IMR-90 (cell line): Measurements from ENCODE around the gene INPP5D. TPM values are rescaled to one million over a fixed set of nuclear protein-coding genes. Genes with fewer than 3 reads are reported as not detected.

Experiments used
- ATAC-seq: fragments of 200-7000 bp; cut with Tn5 transposase; 2 replicates; pipeline ENCODE4 v1.9.1; 2020; ENCODE audit warnings: low read depth, mild to moderate bottlenecking, moderate library complexity
- BruUV-seq: library from RNA; stranded (reverse); fragments of 400-500 nt; replicated peaks from 2 replicates; lab custom pipeline; 2021; lab: Mats Ljungman, UMichigan
- CTCF ChIA-PET: fragments of 300-600 bp; formaldehyde crosslinking; extraction: SDS; loops from one replicate; lab custom pipeline; 2021; ENCODE audit warnings: antibody characterized with exemption; lab: Yijun Ruan, JAX
- POLR2A ChIA-PET: fragments of 300-600 bp; sonication (Branson Sonifier 250); formaldehyde crosslinking; loops from one replicate; lab custom pipeline; 2022; ENCODE audit warnings: antibody characterized with exemption; ENCODE audit not compliant: unreplicated experiment; lab: Charles Lee
- DNase-seq: peaks from one replicate; pipeline ENCODE4 v3.0.0; 2013
- H2AFZ ChIP-seq: replicated peaks from 2 replicates; pipeline ENCODE3; 2013; ENCODE audit warnings: low read length, mild to moderate bottlenecking; ENCODE audit not compliant: poor library complexity
- H2AK5ac ChIP-seq: 2 replicates; pipeline ENCODE4 v1.6.1; 2013; ENCODE audit warnings: low read depth, low read length, inconsistent platforms
- H2AK9ac ChIP-seq: replicated peaks from 2 replicates; pipeline ENCODE3; 2013; ENCODE audit warnings: mild to moderate bottlenecking, low read depth, low read length, moderate library complexity; ENCODE audit not compliant: poor library complexity
- H2BK120ac ChIP-seq: 2 replicates; pipeline ENCODE4 v1.6.1; 2013; ENCODE audit warnings: low read depth, low read length, inconsistent platforms
- H2BK15ac ChIP-seq: 3 replicates; pipeline ENCODE4 v1.6.1; 2013; ENCODE audit warnings: low read depth, low read length, inconsistent platforms
- H2BK20ac ChIP-seq: 2 replicates; pipeline ENCODE4 v1.6.1; 2013; ENCODE audit warnings: low read depth, mild to moderate bottlenecking, inconsistent platforms, low read length, moderate library complexity
- H2BK5ac ChIP-seq: 2 replicates; pipeline ENCODE4 v1.6.1; 2013; ENCODE audit warnings: mild to moderate bottlenecking, low read depth, low read length, inconsistent platforms; ENCODE audit not compliant: poor library complexity, severe bottlenecking
- H3K14ac ChIP-seq: replicated peaks from 2 replicates; pipeline ENCODE4 v1.6.1; 2013; ENCODE audit warnings: low read depth, low read length, inconsistent platforms
- H3K18ac ChIP-seq: 2 replicates; pipeline ENCODE4 v1.6.1; 2013; ENCODE audit warnings: low read depth, low read length, control low read depth
- H3K23ac ChIP-seq: 2 replicates; pipeline ENCODE4 v1.6.1; 2013; ENCODE audit warnings: low read depth, low read length, inconsistent platforms
- H3K27ac ChIP-seq: 2 replicates; pipeline ENCODE4 v1.5.1; 2013; ENCODE audit warnings: mild to moderate bottlenecking, control low read depth, low read length; ENCODE audit not compliant: insufficient read depth
- H3K27me3 ChIP-seq: 2 replicates; pipeline ENCODE4 v1.6.1; 2013; ENCODE audit warnings: low read length; ENCODE audit not compliant: control insufficient read depth, insufficient read depth
- H3K36me3 ChIP-seq: 2 replicates; pipeline ENCODE4 v1.6.1; 2013; ENCODE audit warnings: low read length, mixed read lengths; ENCODE audit not compliant: control insufficient read depth, insufficient read depth
- H3K4ac ChIP-seq: 2 replicates; pipeline ENCODE4 v1.6.1; 2013; ENCODE audit warnings: low read depth, low read length, inconsistent platforms
- H3K4me1 ChIP-seq: 2 replicates; pipeline ENCODE4 v1.6.1; 2013; ENCODE audit warnings: low read length, mixed read lengths; ENCODE audit not compliant: control insufficient read depth, insufficient read depth
- H3K4me2 ChIP-seq: 2 replicates; pipeline ENCODE4 v1.6.1; 2013; ENCODE audit warnings: low read depth, mild to moderate bottlenecking, control low read depth, low read length, moderate library complexity
- H3K4me3 ChIP-seq: 2 replicates; pipeline ENCODE4 v1.5.1; 2013; ENCODE audit warnings: low read depth, mild to moderate bottlenecking, control low read depth, low read length, moderate library complexity; ENCODE audit not compliant: insufficient read depth
- H3K56ac ChIP-seq: 2 replicates; pipeline ENCODE4 v1.6.1; 2013; ENCODE audit warnings: low read length, inconsistent platforms; ENCODE audit not compliant: insufficient read depth; ENCODE audit errors: extremely low read depth
- H3K79me1 ChIP-seq, 2 experiments: 2 replicates each; pipeline ENCODE4 v1.6.1; 2013; ENCODE audit warnings: low read length in 2 of 2, inconsistent platforms in 1 of 2, low read depth in 1 of 2
- H3K9ac ChIP-seq: 2 replicates; pipeline ENCODE4 v1.6.1; 2013; ENCODE audit warnings: low read depth, low read length, control low read depth
- H3K9me1 ChIP-seq: 2 replicates; pipeline ENCODE4 v1.6.1; 2013; ENCODE audit warnings: low read length, inconsistent platforms; ENCODE audit not compliant: insufficient read depth
- H3K9me3 ChIP-seq: 2 replicates; pipeline ENCODE4 v1.6.1; 2013; ENCODE audit warnings: low read length; ENCODE audit not compliant: control insufficient read depth, insufficient read depth
- H4K20me1 ChIP-seq: 2 replicates; pipeline ENCODE4 v1.6.1; 2013; ENCODE audit warnings: low read length, inconsistent platforms; ENCODE audit not compliant: insufficient read depth
- H4K5ac ChIP-seq: 2 replicates; pipeline ENCODE4 v1.6.1; 2013; ENCODE audit warnings: mild to moderate bottlenecking, low read depth, low read length, control low read depth
- H4K8ac ChIP-seq, 2 experiments: 2 replicates each; pipeline ENCODE4 v1.6.1; 2013; ENCODE audit warnings: low read depth in 2 of 2, low read length in 2 of 2, control low read depth in 1 of 2, inconsistent platforms in 1 of 2
- H4K91ac ChIP-seq: 2 replicates; pipeline ENCODE4 v1.6.1; 2013; ENCODE audit warnings: low read depth, low read length, inconsistent platforms; ENCODE audit not compliant: insufficient read depth
- CEBPB ChIP-seq: IDR thresholded peaks from 2 replicates; pipeline ENCODE4 v1.6.1; 2012; ENCODE audit warnings: low read depth, low read length, improper control_type of control experiment
- CHD1 ChIP-seq: IDR thresholded peaks from 2 replicates; pipeline ENCODE4 v1.6.1; 2012; ENCODE audit warnings: low read depth, low read length, improper control_type of control experiment
- CTCF ChIP-seq: conservative IDR thresholded peaks from 2 replicates; pipeline ENCODE4 v1.5.1; 2012; ENCODE audit warnings: mild to moderate bottlenecking, low read depth, low read length, improper control_type of control experiment
- ELK1 ChIP-seq: fragments of 150-350 bp; IDR thresholded peaks from 2 replicates; pipeline ENCODE4 v1.6.1; 2016; ENCODE audit warnings: low read depth, mild to moderate bottlenecking, low read length, moderate library complexity, borderline replicate concordance
- MAFK ChIP-seq: IDR thresholded peaks from 2 replicates; pipeline ENCODE4 v1.6.1; 2012; ENCODE audit warnings: low read depth, low read length, improper control_type of control experiment
- MAZ ChIP-seq: IDR thresholded peaks from 2 replicates; pipeline ENCODE4 v1.6.1; 2012; ENCODE audit warnings: low read depth, mild to moderate bottlenecking, low read length, improper control_type of control experiment, moderate library complexity, borderline replicate concordance
- MXI1 ChIP-seq: IDR thresholded peaks from 2 replicates; pipeline ENCODE4 v1.6.1; 2012; ENCODE audit warnings: low read depth, mild to moderate bottlenecking, low read length, moderate library complexity, borderline replicate concordance
- WGBS, 2 experiments: methylation state at CpG; one replicate each; pipeline versions ENCODE4 v1.1.5 to v1.1.7; 2013; ENCODE audit warnings: missing lambda C conversion rate in 2 of 2; ENCODE audit not compliant: insufficient read length in 1 of 2; ENCODE audit errors: extremely low coverage in 2 of 2; 5-methylcytosine and 5-hydroxymethylcytosine counted together
- dilution Hi-C: fragments of 300-500 bp; cut with HindIII; formaldehyde crosslinking; loops from one replicate; pipeline ENCODE4 v1.14.3; 2018; ENCODE audit warnings: low sequenced_read_pairs; ENCODE audit not compliant: unreplicated experiment
- in situ Hi-C: fragments of 300-500 bp; cut with MboI; formaldehyde crosslinking; loops from 3 replicates; pipeline ENCODE4 v1.14.3; 2019; ENCODE audit warnings: low sequenced_read_pairs, inconsistent platforms, mixed read lengths
- intact Hi-C: fragments of 100-400 bp; cut with micrococcal nuclease; formaldehyde crosslinking; loops from 2 replicates; pipeline ENCODE4 v1.10.0; 2022
- polyA plus RNA-seq, 3 experiments: library from polyadenylated mRNA; depleted of rRNA; stranded (reverse); fragments of >200 nt; gene quantifications; 2 replicates each; pipeline ENCODE4 v1.2.3, GENCODE V29; 2012; ENCODE audit warnings: low replicate concordance in 1 of 3
- total RNA-seq: library from RNA; depleted of rRNA; stranded (reverse); fragments of >200 nt; gene quantifications from 2 replicates; pipeline ENCODE4 v1.2.3, GENCODE V29; 2012
- TF ChIP-seq, protein P1 (sequence below): fragments of 150-350 bp; IDR thresholded peaks from 2 replicates; pipeline ENCODE4 v1.6.1; 2017; ENCODE audit warnings: mild to moderate bottlenecking, antibody characterized with exemption, low read length, low read depth

INPP5D gene
- total and polyA plus RNA-seq, 2 of the 4 experiments (the other 2 are of a cell fraction) = 0.18 to 0.29 TPM

GRCh38 chr2:233085839-233086150, 25.7 kb downstream of the INPP5D start:
- TF ChIP-seq MXI1 (no peak), ELK1 (no peak), CEBPB (no peak), CTCF (no peak), MAZ (no peak), CHD1 (no peak), MAFK (no peak)
- TF ChIP-seq, protein P1, sequence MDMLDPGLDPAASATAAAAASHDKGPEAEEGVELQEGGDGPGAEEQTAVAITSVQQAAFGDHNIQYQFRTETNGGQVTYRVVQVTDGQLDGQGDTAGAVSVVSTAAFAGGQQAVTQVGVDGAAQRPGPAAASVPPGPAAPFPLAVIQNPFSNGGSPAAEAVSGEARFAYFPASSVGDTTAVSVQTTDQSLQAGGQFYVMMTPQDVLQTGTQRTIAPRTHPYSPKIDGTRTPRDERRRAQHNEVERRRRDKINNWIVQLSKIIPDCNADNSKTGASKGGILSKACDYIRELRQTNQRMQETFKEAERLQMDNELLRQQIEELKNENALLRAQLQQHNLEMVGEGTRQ = no peak

More at GRCh38 chr2:233085839-233086150, 25.7 kb downstream of the INPP5D start:
- POLR2A ChIA-PET = no interaction called here
- Histone ChIP-seq H4K8ac (no peak overlapping the region), H4K5ac (no peak overlapping the region), H3K9me1 (no peaks in the 10 kb centered on the region), H3K23ac (no peak overlapping the region), H3K4ac (no peak overlapping the region), H3K9me3 (no peaks in the 10 kb centered on the region), H4K91ac (no peak overlapping the region), H3K79me1 (no peaks in the 10 kb centered on the region), H3K4me3 (no peak overlapping the region), H2AFZ (no peak overlapping the region), H3K9ac (no peak overlapping the region), H4K20me1 (no peaks in the 10 kb centered on the region), H3K4me2 (no peak overlapping the region), H2BK120ac (no peak overlapping the region), H3K27me3 (peaks cover 15% of the 10 kb centered on the region), H2BK5ac (no peak overlapping the region), H3K4me1 (no peaks in the 10 kb centered on the region), H3K36me3 (no peaks in the 10 kb centered on the region), H2AK9ac (no peak overlapping the region), H3K14ac (no peak overlapping the region), H3K18ac (no peak overlapping the region), H2AK5ac (no peak overlapping the region), H2BK20ac (no peak overlapping the region), H3K27ac (no peak overlapping the region), H2BK15ac (no peak overlapping the region), H3K56ac (no peak overlapping the region)
- dilution Hi-C loops (no loop called here), intact Hi-C loops (no loop called here), in situ Hi-C loops (no loop called here)
- no peak for DNase-seq
- ATAC-seq = no peak
- CTCF ChIA-PET = no interaction called here
- no TSS peak for BruUV-seq
- no CpG with 5 or more reads among the region's 2 CpGs for WGBS, 2 experiments
